ENCODE data around the gene LGR6. TPM values are rescaled to one million over a fixed set of nuclear protein-coding genes. Genes with fewer than 3 reads are reported as not detected.

Gene LGR6
- total RNA-seq, 1 donor: not detected

DNA sequence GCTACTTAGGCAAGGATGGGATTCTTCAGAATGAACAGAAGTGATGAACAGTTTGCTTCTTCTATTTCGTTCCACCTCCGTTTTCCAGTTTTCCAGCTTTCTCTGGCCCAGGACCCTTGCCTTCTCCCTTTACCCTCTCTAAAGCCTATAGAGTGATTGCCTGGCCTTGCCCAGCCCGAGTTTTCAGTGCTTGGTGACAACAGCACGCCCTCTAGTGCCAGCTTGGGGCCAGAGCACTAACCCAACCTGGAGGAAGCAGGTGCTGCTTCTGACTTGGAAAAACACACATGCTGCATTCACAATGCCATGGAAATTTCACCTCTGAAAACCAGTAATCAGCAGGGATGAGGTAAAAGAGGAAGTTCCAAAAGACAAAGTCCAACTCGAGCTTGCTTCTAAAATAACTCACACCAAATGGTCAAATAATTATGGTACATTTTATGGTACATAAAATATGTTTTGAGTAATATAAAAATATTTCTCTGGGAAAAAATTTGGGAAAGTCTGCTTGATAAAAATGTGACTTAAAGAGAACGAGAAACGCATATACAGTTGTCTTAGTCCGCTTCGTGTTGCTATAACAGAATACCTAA, 122.1 kb downstream of the LGR6 start:
- H3K4me3 ChIP-seq (ENCODE audit: low read depth, low read length): no peak overlapping the region
- peak; percentile 76 for DNase-seq (ENCODE audit: low read depth)
- TF ChIP-seq, protein P1, sequence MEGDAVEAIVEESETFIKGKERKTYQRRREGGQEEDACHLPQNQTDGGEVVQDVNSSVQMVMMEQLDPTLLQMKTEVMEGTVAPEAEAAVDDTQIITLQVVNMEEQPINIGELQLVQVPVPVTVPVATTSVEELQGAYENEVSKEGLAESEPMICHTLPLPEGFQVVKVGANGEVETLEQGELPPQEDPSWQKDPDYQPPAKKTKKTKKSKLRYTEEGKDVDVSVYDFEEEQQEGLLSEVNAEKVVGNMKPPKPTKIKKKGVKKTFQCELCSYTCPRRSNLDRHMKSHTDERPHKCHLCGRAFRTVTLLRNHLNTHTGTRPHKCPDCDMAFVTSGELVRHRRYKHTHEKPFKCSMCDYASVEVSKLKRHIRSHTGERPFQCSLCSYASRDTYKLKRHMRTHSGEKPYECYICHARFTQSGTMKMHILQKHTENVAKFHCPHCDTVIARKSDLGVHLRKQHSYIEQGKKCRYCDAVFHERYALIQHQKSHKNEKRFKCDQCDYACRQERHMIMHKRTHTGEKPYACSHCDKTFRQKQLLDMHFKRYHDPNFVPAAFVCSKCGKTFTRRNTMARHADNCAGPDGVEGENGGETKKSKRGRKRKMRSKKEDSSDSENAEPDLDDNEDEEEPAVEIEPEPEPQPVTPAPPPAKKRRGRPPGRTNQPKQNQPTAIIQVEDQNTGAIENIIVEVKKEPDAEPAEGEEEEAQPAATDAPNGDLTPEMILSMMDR (IDR thresholded peaks at IDR 0.05; ENCODE audit: insufficient read depth, low read length): peak; percentile 99

DNA sequence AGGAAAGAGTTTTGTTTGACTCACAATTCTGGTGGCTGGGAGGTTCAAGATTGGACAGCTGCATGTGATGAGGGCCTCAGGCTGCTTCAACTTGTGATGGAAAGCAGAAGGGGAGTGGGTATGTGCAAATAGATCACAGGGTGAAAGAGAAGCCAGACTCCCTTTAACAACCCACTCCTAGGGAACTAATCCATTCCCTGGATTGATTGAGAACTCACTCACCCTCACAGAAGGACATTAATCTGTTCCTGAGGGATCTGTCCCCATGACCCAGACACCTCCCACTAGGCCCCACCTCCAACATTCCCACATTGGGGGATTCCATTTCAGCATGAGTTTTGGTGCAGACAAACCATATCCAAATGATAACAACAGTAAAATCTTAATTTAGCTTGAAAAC, 122.6 kb downstream of the LGR6 start:
- DNase-seq (ENCODE audit: low read depth): no peak
- H3K4me3 ChIP-seq (ENCODE audit: low read depth, low read length): no peak overlapping the region
- TF ChIP-seq, protein P1 (IDR thresholded peaks at IDR 0.05; ENCODE audit: insufficient read depth, low read length): no peak

DNA sequence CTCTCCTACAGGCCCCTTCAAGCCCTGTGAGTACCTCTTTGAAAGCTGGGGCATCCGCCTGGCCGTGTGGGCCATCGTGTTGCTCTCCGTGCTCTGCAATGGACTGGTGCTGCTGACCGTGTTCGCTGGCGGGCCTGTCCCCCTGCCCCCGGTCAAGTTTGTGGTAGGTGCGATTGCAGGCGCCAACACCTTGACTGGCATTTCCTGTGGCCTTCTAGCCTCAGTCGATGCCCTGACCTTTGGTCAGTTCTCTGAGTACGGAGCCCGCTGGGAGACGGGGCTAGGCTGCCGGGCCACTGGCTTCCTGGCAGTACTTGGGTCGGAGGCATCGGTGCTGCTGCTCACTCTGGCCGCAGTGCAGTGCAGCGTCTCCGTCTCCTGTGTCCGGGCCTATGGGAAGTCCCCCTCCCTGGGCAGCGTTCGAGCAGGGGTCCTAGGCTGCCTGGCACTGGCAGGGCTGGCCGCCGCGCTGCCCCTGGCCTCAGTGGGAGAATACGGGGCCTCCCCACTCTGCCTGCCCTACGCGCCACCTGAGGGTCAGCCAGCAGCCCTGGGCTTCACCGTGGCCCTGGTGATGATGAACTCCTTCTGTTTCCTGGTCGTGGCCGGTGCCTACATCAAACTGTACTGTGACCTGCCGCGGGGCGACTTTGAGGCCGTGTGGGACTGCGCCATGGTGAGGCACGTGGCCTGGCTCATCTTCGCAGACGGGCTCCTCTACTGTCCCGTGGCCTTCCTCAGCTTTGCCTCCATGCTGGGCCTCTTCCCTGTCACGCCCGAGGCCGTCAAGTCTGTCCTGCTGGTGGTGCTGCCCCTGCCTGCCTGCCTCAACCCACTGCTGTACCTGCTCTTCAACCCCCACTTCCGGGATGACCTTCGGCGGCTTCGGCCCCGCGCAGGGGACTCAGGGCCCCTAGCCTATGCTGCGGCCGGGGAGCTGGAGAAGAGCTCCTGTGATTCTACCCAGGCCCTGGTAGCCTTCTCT, 124.6 kb downstream of the LGR6 start:
- no peak for DNase-seq (ENCODE audit: low read depth)
- TF ChIP-seq, protein P1 (IDR thresholded peaks at IDR 0.05; ENCODE audit: insufficient read depth, low read length): no peak
- H3K4me3 ChIP-seq (ENCODE audit: low read depth, low read length): no peak overlapping the region

DNA sequence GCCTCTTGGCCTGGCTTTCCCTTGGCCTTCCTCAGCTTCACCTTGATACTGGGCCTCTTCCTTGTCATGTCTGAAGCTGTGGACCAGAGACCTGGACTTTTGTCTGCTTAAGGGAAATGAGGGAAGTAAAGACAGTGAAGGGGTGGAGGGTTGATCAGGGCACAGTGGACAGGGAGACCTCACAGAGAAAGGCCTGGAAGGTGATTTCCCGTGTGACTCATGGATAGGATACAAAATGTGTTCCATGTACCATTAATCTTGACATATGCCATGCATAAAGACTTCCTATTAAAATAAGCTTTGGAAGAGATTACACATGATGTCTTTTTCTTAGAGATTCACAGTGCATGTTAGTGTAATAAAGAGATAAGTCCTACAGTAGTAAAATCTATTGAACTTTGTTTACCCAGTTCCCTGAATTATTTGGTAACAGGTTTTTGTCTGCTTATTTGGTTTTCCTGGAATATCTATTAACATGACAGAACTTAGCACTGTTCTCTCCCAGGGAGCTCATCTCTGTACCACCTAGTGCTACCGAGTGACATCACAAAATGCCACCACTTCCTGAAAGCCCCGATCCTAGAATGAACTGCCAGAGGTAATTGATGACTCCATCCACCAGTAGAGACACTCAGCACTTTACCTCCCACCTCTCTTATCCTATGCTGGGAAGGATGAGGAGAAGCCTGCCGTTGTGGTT, 125.9 kb downstream of the LGR6 start:
- DNase-seq (ENCODE audit: low read depth): no peak
- no peak overlapping the region for H3K4me3 ChIP-seq (ENCODE audit: low read depth, low read length)
- TF ChIP-seq, protein P1 (IDR thresholded peaks at IDR 0.05; ENCODE audit: insufficient read depth, low read length): no peak

GRCh38 chr1:202320081-202320405, 126.4 kb downstream of the LGR6 start:
- no peak for DNase-seq (ENCODE audit: low read depth)
- H3K4me3 ChIP-seq (ENCODE audit: low read depth, low read length): no peak overlapping the region
- TF ChIP-seq, protein P1 (IDR thresholded peaks at IDR 0.05; ENCODE audit: insufficient read depth, low read length): no peak

DNA sequence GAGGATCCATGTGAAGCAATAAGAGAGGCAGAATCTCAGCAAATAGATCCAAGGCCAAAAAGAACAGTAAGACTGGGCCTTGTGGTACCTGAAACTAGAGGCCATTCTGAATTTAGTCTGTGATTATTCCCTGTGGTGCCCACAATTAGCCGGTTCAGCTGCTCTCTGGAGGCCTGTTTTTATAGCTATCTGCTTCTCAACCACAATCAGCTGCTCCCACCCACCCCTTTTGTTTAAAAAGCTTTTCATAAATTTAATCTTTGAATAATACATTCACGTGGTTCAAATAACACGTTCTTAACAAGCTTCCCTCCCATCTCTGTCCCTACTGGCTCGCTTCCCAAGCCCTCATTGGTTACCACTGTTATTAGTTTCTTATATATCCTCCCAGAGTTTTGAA, 130.1 kb downstream of the LGR6 start:
- TF ChIP-seq, protein P1 (IDR thresholded peaks at IDR 0.05; ENCODE audit: insufficient read depth, low read length): no peak
- no peak overlapping the region for H3K4me3 ChIP-seq (ENCODE audit: low read depth, low read length)
- no peak for DNase-seq (ENCODE audit: low read depth)

All from fibroblast of the aortic adventitia (primary cell).